ENCODE measurements around the gene CHEK2. TPM values are rescaled to one million over a fixed set of nuclear protein-coding genes. Genes with fewer than 3 reads are reported as not detected.

The CHEK2 gene
- total and polyA plus RNA-seq, 10 of the 15 experiments (the other 5 are each of a cell fraction or from before 2014, with no cell fraction given) = 15.7 to 59.7 (median 22.7) TPM

- TF ChIP-seq CEBPZ (IDR thresholded peaks at IDR 0.05; ENCODE audit: low read depth, low read length) (no peak), BMI1 (IDR thresholded peaks at IDR 0.05; ENCODE audit: borderline replicate concordance) (no peak), TAF1 (IDR thresholded peaks at IDR 0.05; ENCODE audit: borderline replicate concordance, low read depth, low read length) (no peak), POLR2AphosphoS5 (IDR thresholded peaks at IDR 0.05; ENCODE audit: low read length) (no peak), MEF2B (IDR thresholded peaks at IDR 0.05; ENCODE audit: partially characterized antibody, poor library complexity, severe bottlenecking) (no peak), RAD51 (IDR thresholded peaks at IDR 0.05) (no peak), TCF3 (IDR thresholded peaks at IDR 0.05; ENCODE audit: borderline replicate concordance, insufficient read depth, low read depth, low read length) (no peak), STAT1 (conservative IDR thresholded peaks at IDR 0.05) (no peak), ATF3 (IDR thresholded peaks at IDR 0.05; ENCODE audit: borderline replicate concordance, extremely low read depth, low read depth, low read length) (no peak)
Measured at GRCh38 chr22:28710576-28711191, 30.9 kb downstream of the CHEK2 start (continued).

GRCh38 chr22:28710107-28710506, 31.5 kb downstream of the CHEK2 start:
- in situ Hi-C loops (cut with MboI) = no loop called here
- ChIA-PET RAD21 (ENCODE audit: unreplicated experiment) (no interaction called here), SMC1A (ENCODE audit: uncharacterized antibody, unreplicated experiment) (interaction anchor here (1.2 kb wide), 1 partner anchor 10 kb away, joined by 3 read pairs; no protein-coding TSS in a partner anchor), CTCF (interaction anchor here (0.7 kb wide), 1 partner anchor 815 kb away, joined by 3 read pairs; no protein-coding TSS in a partner anchor), POLR2A (no interaction called here)
- H2AFZ ChIP-seq (ENCODE audit: control insufficient read depth, low read depth, low read length) = no peak overlapping the region
- H4K20me1 ChIP-seq (ENCODE audit: control insufficient read depth, insufficient read depth) = no peaks in the 10 kb centered on the region
- TF ChIP-seq CBX5 (IDR thresholded peaks at IDR 0.05; ENCODE audit: low read depth) = no peak
- no peak for TF ChIP-seq E4F1 (IDR thresholded peaks at IDR 0.05; ENCODE audit: borderline replicate concordance, partially characterized antibody)
- no peak for TF ChIP-seq SREBF2 (IDR thresholded peaks at IDR 0.05; ENCODE audit: low read length)
- no peak for TF ChIP-seq DPF2 (IDR thresholded peaks at IDR 0.05)
- no peak for TF ChIP-seq BCL11A (IDR thresholded peaks at IDR 0.05; ENCODE audit: low read depth, low read length)
- no peak for TF ChIP-seq BACH1 (IDR thresholded peaks at IDR 0.05; ENCODE audit: borderline replicate concordance)
- no peak for TF ChIP-seq RAD51 (IDR thresholded peaks at IDR 0.05)
- no peak for TF ChIP-seq ATF7 (IDR thresholded peaks at IDR 0.05; ENCODE audit: low read depth)
- TF ChIP-seq RCOR1 (conservative IDR thresholded peaks at IDR 0.05; ENCODE audit: low read depth, low read length) = no peak
- no peak for TF ChIP-seq CHD1 (IDR thresholded peaks at IDR 0.05; ENCODE audit: low read depth, low read length)
- TF ChIP-seq CBX3 (IDR thresholded peaks at IDR 0.05; ENCODE audit: borderline replicate concordance, low read depth) = no peak
- no peak for TF ChIP-seq NBN (IDR thresholded peaks at IDR 0.05)
- no peak overlapping the region for H3K9ac ChIP-seq (ENCODE audit: control insufficient read depth, insufficient read depth, low read length)
- BruUV-seq (replicated peaks) = no TSS peak
- intact Hi-C loops (cut with micrococcal nuclease; ENCODE audit: unreplicated experiment) = no loop called here
- peaks cover 0 to 3% of the 10 kb centered on the region in 2 experiments; a peak in 3 of 4 replicates for H3K36me3 ChIP-seq (ENCODE audit: control insufficient read depth in 2 of 2, insufficient read depth in 2 of 2, low read length in 1 of 2)
- no peaks in the 10 kb centered on the region for H3K79me2 ChIP-seq (ENCODE audit: control insufficient read depth, insufficient read depth, low read length)
- no peak overlapping the region for H3K27ac ChIP-seq (ENCODE audit: control insufficient read depth, insufficient read depth)
- no peaks in the 10 kb centered on the region for H3K27me3 ChIP-seq (replicated peaks in 1 of 2; ENCODE audit: control insufficient read depth in 2 of 2, insufficient read depth in 2 of 2, low read length in 1 of 2)
- no peak overlapping the region for H3K4me2 ChIP-seq (ENCODE audit: control insufficient read depth, insufficient read depth)
- no peak for FAIRE-seq
- H3K4me3 ChIP-seq = no peak overlapping the region
- no peak for DNase-seq (ENCODE audit: low read depth, low spot score)
- H3K4me1 ChIP-seq (ENCODE audit: control insufficient read depth, insufficient read depth, low read length) = peaks cover 4% of the 10 kb centered on the region; the same call in 1 of the 2 replicates
- ATAC-seq = no peak
- no peaks in the 10 kb centered on the region for H3K9me3 ChIP-seq (replicated peaks; ENCODE audit: control insufficient read depth, insufficient read depth, low read length)

Data from GM12878 (cell line).